Measurements from ENCODE around the gene SPDEF. TPM values are rescaled to one million over a fixed set of nuclear protein-coding genes. Genes with fewer than 3 reads are reported as not detected.

The SPDEF gene
- total and polyA plus RNA-seq, 2 experiments from 2014 or later = 1.1 TPM; not detected in 1

DNA sequence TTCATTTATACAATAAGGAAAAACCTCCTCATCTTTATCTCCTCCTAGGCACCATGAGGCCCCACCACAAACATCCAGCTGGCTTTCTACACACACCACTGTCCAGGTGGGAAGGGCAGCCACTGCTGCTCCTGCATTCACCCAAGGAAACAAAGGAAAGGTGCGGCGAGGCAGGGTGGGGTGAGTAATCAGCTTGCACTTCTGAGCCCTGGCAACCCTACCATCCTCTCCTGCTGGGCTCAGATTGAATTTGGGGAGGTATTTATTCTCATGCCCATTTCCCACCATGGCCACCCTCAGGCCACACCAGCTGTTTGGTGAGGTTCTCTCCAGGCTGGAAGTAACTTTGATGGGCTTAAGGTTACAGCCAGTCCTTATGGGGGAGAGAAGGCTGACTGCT is 31.2 kb upstream of the SPDEF start:
- no peak overlapping the region for H3K4me3 ChIP-seq
- no peaks in the 10 kb centered on the region for H3K36me3 ChIP-seq
- TF ChIP-seq, protein P1, sequence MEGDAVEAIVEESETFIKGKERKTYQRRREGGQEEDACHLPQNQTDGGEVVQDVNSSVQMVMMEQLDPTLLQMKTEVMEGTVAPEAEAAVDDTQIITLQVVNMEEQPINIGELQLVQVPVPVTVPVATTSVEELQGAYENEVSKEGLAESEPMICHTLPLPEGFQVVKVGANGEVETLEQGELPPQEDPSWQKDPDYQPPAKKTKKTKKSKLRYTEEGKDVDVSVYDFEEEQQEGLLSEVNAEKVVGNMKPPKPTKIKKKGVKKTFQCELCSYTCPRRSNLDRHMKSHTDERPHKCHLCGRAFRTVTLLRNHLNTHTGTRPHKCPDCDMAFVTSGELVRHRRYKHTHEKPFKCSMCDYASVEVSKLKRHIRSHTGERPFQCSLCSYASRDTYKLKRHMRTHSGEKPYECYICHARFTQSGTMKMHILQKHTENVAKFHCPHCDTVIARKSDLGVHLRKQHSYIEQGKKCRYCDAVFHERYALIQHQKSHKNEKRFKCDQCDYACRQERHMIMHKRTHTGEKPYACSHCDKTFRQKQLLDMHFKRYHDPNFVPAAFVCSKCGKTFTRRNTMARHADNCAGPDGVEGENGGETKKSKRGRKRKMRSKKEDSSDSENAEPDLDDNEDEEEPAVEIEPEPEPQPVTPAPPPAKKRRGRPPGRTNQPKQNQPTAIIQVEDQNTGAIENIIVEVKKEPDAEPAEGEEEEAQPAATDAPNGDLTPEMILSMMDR (IDR thresholded peaks at IDR 0.05; ENCODE audit: low read depth, low read length) = no peak
- no peaks in the 10 kb centered on the region for H3K4me1 ChIP-seq (ENCODE audit: low read depth)
- H3K27ac ChIP-seq = no peak overlapping the region
- H3K27me3 ChIP-seq = no peaks in the 10 kb centered on the region
- H3K9me3 ChIP-seq (ENCODE audit: low read depth) = no peaks in the 10 kb centered on the region
- no peak for DNase-seq (ENCODE audit: low read depth in 1 of 2, low spot score in 1 of 2)

DNA sequence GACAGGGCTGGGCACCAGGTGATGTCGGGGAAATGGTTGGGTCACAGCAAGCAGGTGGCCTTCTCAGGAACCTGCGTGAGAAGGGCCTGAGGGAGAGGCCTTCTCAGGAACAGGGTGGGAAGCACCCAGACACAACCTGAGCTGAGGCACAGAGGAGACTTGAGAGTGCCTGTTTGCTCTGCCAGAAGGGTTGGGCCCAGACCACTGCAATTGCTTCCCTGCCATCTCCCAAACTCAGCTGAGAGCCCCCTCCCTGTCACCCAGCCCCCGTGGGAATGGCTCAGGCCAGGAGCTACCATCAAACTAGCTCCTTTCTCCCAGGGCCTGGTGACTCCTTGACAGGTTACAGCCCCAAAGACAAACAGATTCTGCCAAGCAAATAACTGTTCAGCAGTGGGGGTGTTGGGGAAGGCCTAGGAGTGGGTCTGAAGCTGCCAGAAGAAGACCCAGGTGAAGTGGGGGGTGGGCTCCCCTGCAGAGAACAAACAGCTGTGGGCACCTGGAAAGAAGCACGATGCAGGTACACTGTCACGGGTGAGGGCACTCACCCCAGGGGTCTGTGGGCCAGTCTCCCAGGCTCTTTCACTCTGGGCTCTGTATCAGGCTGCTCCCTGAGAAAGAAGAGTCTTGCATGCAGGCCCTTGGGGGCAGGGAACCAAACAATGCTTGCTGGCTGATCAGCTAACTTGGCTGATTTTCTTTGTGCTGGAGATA is 30.4 kb upstream of the SPDEF start:
- Histone ChIP-seq H3K9me3 (ENCODE audit: low read depth) (no peaks in the 10 kb centered on the region), H3K27me3 (no peaks in the 10 kb centered on the region), H3K4me3 (no peak overlapping the region), H3K27ac (no peak overlapping the region), H3K4me1 (ENCODE audit: low read depth) (no peaks in the 10 kb centered on the region), H3K36me3 (no peaks in the 10 kb centered on the region)
- no peak for DNase-seq (ENCODE audit: low read depth in 1 of 2, low spot score in 1 of 2)
- TF ChIP-seq, protein P1 (IDR thresholded peaks at IDR 0.05; ENCODE audit: low read depth, low read length) = no peak

DNA sequence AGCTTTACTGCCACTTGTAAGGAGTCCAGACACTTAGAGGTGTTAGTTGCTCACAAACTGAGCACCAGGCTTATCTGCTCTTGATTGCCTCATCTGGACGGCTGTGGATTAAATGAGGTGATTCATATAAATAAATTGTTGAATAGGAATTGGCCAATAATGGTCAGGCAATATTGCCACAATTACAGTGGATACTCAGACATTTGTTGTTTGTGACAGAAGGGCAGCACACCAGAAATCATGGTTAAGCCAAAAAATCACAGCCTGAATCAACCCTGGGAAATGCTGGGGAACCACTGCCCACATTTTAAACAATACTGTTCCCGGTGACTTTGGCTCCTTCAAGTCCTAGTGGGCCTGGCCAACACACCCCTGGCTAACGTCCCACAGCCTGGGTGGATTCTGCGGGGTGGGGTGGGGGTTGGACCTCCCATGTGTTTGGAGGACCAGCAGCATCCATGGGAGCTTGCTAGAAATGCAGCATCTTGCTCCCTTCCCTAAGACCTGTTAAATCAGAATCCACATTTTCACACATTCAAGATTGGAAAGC is 29.5 kb upstream of the SPDEF start:
- Histone ChIP-seq H3K27me3 (no peaks in the 10 kb centered on the region), H3K27ac (no peak overlapping the region), H3K9me3 (ENCODE audit: low read depth) (no peaks in the 10 kb centered on the region), H3K4me3 (no peak overlapping the region), H3K36me3 (no peaks in the 10 kb centered on the region), H3K4me1 (ENCODE audit: low read depth) (no peaks in the 10 kb centered on the region)
- TF ChIP-seq, protein P1 (IDR thresholded peaks at IDR 0.05; ENCODE audit: low read depth, low read length) = no peak
- DNase-seq (ENCODE audit: low read depth in 1 of 2, low spot score in 1 of 2) = peak in 1 of 2 donors; percentile 66

DNA sequence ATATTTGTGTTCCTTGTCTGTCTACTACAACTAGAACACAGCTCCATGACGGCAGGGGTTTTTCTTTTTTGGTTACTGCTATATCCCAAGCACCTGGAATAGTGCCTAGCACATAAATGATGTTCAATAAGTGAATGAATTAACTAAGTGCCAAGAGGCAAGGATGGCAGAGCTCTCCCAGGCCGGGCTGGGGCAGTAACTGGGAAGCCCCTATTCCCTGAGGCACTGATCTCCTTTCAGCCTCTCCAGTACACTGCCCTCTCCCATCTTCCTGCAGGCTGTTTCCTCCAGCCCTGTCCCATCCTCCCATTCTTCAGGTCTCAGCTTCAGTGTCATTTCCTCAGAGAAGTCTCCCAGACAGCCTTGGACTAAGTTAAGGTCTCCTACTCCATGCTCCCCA is 29.0 kb upstream of the SPDEF start:
- Histone ChIP-seq H3K9me3 (ENCODE audit: low read depth) (no peaks in the 10 kb centered on the region), H3K36me3 (no peaks in the 10 kb centered on the region), H3K27me3 (no peaks in the 10 kb centered on the region), H3K4me3 (no peak overlapping the region), H3K4me1 (ENCODE audit: low read depth) (no peaks in the 10 kb centered on the region), H3K27ac (no peak overlapping the region)
- DNase-seq (ENCODE audit: low read depth in 1 of 2, low spot score in 1 of 2) = no peak
- TF ChIP-seq, protein P1 (IDR thresholded peaks at IDR 0.05; ENCODE audit: low read depth, low read length) = no peak

DNA sequence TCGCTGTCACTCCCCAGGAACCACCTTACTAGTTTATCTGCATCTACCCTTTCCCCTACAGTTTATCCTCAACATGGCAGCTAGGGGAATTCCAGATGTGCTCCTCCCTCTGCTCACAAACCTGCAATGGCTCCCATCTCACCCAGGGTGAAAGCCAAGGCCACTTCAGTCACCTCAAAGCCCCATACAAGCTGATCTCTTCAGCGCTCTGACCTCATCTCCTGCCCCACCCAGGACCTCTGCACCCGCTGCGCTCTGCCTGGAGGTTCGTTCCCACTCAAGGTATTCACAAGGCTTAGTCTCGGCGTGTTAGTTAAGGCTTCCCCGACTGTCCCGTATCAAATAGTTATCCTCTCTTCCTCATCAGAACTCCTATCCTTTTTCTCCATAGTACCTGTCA is 28.6 kb upstream of the SPDEF start:
- TF ChIP-seq, protein P1 (IDR thresholded peaks at IDR 0.05; ENCODE audit: low read depth, low read length) = no peak
- DNase-seq (ENCODE audit: low read depth in 1 of 2, low spot score in 1 of 2) = no peak
- H3K27me3 ChIP-seq = no peaks in the 10 kb centered on the region
- no peak overlapping the region for H3K27ac ChIP-seq
- H3K4me3 ChIP-seq = no peak overlapping the region
- H3K9me3 ChIP-seq (ENCODE audit: low read depth) = no peaks in the 10 kb centered on the region
- H3K36me3 ChIP-seq = no peaks in the 10 kb centered on the region
- no peaks in the 10 kb centered on the region for H3K4me1 ChIP-seq (ENCODE audit: low read depth)
